ENCODE measurements around the gene FEM1C.

FEM1C gene

GRCh38 chr5:115544436-115545350 lies at the start of gene FEM1C:
Gene FEM1C, minus strand, starts transcription at chr5:115544775. Its CDS starts 1,282 bp downstream, at chr5:115543493.
- DNase-seq: peak; percentile 95 to 96

- DNase-seq: no peak
Observed at GRCh38 chr5:115589043-115589442, 44.5 kb upstream of the FEM1C start.

DNA sequence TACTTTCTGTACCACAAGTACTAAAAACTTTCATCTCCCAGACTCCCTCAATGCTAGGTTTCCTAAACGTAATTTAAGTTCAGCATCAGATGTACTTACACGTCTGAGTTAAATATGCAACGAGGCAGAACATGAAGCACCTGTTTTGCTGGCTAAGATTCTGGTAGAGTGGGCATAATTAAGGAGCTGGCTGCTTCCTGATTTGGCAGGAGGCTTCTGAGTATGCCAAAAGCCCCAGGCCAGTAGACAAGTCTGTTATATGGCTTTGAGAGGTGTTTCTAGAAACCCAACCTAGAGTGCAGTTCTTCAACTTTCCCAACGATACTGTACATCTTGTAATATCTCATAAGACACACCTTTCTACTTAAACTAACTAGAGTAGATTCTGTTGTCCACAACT lies 44.1 kb upstream of the FEM1C start:
- no peak for DNase-seq

GRCh38 chr5:115586525-115587146 lies 42.1 kb upstream of the FEM1C start:
- peak in 1 of 2 donors; percentile 48 for DNase-seq

- DNase-seq: no peak
Observed at GRCh38 chr5:115585265-115585664, 40.7 kb upstream of the FEM1C start.

GRCh38 chr5:115584501-115584900 lies 39.9 kb upstream of the FEM1C start:
- no peak for DNase-seq

DNA sequence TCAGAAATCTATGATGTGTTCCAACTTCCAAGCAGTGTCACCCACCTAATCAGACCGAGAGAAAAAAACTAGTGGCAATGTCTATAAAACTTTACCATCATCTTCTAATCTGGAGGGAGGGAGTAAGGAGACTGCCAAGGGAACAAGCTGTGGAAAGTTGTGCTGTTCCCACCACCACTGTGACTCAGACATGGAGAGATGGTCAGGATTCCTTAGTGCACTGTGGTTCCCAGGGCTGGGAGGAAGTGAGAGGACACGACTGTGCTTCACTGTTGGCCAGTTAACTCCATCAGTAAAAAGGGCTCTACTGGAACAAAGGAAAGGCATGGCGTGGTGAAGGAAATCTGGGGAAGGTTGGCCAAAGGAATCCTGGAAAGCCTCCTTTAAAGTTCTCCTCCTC lies 38.9 kb upstream of the FEM1C start:
- DNase-seq: no peak

DNA sequence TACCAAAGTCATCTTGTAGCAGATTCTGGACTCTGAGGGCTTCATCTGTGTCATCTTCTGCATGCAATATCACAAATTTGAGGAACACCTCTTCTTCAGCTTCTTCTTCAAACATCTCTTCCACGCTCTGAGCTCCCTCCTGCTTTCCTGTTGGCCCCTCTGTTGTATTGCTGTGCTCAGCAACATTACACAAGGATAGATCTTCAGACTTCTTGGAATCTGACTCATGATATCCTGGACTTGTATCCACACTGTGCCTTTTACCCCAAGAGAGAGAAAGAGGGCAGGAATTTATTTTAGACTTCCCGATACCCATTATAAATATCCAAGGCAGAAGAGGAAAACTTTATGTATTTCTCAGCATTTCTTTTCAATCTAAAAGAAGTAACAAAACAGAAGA lies 36.4 kb upstream of the FEM1C start:
- no peak for DNase-seq

DNA sequence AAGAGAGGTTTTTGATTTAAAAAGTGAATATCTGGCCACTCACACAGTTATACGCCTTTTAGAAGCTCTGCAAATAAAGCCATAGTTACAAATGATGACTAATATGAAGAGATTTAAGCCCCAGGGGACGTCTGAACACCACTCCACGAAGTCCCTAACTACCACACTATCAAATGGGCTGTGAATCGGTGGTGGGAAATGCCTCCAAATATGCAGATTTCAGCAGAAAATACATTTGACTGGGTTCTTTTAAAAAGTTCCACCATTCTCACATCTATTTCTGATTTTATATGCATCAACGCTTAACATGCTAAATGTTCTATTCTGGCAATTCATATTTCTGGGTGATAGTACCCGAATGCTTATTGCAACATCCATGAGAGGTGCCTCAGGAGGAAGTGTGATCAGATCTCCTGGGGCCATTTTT lies 35.2 kb upstream of the FEM1C start:
- no peak for DNase-seq

DNA sequence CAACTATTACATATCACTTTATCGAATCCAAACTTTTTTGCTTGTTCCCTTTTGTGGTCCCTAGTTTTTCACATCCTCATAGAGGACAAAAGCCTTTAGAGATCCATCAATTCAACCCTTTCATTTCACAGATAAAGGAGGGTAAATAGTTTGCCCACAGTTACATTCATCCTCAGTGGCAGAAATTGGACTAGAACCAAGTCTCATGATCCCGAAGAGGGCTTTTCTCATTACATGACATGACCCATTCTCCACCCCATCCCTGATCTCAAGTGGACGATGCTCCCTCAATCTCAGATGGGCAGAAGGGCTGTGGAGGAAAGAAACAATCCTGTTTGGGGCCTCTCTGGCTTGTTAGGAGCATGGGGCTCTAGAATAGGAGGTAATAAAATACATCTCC lies 34.6 kb upstream of the FEM1C start:
- no peak for DNase-seq

DNA sequence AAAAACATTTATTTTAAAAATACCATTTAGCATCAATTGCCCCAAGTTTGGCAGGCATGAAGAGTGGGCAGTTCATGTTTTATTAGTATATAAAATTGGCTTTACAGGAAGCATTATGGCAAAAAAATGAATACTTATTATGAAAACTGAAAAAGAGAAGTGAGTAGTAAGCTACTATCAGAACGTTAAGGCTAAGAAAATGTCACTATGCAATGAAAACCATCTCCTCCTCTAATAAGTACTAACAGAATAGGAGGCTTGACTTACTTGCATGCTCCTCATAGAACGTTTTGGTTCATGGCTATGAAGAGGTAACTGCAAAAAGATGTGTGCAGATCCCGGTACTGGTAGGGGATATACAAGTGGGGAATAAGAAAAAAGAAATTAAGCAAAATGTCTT lies 34.1 kb upstream of the FEM1C start:
- DNase-seq: no peak

DNA sequence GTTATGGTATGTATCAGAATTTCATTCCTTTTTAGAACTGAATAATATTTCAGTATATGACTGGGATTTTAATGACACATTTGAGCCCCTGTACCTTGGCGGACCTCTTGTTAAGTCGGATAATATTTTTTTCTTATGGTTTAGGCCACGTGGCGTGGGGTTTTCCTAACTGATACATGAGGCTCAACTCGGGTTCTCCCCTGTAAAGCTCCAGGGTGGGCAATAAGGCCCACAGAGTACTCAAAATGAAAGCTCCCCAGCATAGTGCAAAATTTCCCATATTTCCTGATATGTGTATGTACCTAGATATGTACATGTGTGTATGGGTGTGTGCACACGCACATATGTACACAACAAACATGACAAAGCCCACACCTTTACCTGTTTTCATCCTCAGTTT lies 33.2 kb upstream of the FEM1C start:
- DNase-seq: no peak

- DNase-seq: no peak
Observed at GRCh38 chr5:115577329-115577728, 32.8 kb upstream of the FEM1C start.

DNA sequence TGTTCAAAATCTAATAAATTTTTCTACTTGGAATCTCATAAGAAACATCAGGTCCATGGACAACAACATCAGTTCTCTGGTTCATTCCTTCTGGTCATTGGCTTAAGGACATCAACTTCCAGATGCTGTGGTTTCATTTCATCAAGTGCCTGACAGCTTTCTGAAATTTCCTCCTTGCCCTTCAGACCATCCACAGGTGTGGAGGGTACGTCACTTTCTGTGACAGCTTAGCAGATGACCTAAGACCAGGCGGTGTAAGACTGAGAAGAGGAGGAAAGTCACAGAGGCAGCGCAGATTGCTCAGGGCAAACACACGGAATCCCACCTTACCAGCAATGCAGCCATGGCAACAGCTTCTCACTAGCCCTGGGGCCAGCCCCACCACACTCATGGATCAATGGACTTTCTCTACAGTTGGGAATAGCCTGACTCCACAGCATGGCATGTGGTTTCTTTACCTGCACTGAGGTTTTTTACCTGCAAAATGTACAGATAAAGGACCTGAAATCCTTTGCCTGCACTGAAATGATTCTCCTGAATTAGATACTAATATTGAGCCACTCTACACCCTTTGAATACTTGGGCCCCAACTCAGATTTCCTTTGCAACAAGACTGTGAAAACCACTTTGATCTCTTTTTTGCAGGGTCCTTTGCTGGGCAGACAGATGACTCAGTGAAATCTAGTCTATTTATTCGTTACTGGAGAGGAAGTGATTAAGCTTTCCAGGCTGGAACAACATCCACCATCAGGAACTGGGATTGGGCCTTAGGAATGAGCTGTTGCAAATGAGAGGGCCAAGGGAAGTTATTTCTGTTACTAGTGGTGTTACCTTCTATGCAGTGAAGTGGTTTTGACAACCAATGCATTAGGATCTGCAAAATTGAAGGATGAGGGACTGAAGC lies 30.8 kb upstream of the FEM1C start:
- DNase-seq: no peak

- DNase-seq: no peak
Observed at GRCh38 chr5:115573133-115573532, 28.6 kb upstream of the FEM1C start.

DNA sequence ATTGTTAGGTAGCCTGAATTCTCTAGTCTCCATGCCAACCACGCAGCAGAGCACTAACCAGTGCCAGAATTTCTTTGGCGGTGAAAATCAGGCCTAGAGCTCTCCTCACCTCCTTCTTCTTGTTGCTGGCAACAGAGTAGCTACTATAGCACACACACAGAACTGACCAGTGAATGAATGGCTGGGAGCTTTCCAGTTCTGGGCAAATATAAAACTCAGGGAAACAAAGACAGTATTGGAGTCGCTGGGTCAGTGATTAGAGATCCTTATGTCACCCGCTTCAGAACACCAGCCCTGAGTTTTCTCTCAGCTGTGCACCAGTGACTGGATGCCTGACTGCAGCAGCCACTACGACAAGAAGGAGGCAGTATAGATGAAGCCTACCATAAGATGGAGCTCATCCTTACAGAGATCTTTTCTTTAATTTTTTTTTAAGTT lies 26.9 kb upstream of the FEM1C start:
- DNase-seq: no peak

GRCh38 chr5:115568668-115569067 lies 24.1 kb upstream of the FEM1C start:
- DNase-seq: no peak

GRCh38 chr5:115565233-115565632 lies 20.7 kb upstream of the FEM1C start:
- DNase-seq: no peak

DNA sequence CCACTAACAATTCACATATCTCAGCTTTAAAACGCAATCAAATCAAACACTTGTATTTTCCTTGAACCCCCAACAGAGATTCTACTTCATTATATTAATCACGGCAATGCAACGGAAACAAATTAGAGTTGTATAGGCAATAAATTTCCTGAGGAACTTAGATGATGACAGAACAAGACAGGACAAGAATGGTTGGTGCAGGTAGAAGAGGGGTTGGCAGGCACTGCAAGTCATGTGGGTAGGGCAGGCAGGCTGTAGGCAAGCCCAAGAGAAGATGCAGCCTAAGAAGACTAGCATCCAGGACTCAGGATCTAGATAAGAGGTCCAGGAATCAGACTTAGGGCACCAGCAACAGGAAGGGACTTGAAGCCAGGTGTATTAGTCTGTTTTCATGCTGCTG lies 16.6 kb upstream of the FEM1C start:
- DNase-seq: no peak

DNA sequence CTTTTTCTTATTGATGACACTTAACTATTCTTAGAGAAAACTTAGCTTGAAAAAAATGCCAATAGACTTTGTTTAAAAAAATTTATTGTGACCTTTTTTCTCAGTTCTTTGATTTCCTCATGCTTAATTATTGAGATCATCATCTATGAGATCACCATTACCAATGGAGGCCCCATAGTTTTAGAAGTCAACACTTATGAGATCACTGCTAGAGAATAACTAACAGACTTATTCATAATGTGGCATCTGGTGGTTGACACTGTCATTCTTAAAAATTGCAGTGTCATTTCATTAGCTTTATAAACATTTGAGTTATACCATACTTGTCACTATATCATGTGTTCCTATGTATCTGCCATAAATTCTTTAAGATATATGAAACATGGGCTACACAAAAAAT lies 14.9 kb upstream of the FEM1C start:
- DNase-seq: no peak

GRCh38 chr5:115558388-115558956 lies 13.9 kb upstream of the FEM1C start:
- DNase-seq: no peak

GRCh38 chr5:115557667-115558387 lies 13.3 kb upstream of the FEM1C start:
- DNase-seq: no peak

All from CD4-positive, alpha-beta T cell treated with Interleukin-4 for 1 hour (primary cell).